H1 (cell line): ENCODE data around the gene RHBDF1. TPM values are rescaled to one million over a fixed set of nuclear protein-coding genes. Genes with fewer than 3 reads are reported as not detected.

ENCODE experiments used
- CTCF ChIA-PET: fragments of 300-600 bp; sonication (Branson Sonifier 250); formaldehyde crosslinking; loops from one replicate; lab custom pipeline; 2021; ENCODE audit not compliant: partially characterized antibody; lab: Charles Lee
- POLR2A ChIA-PET: fragments of 300-600 bp; sonication (Branson Sonifier 250); formaldehyde crosslinking; loops from one replicate; lab custom pipeline; 2021; ENCODE audit warnings: inconsistent platforms; ENCODE audit not compliant: partially characterized antibody; lab: Charles Lee
- DNase-seq, 2 experiments: peaks; one replicate each; pipeline versions ENCODE4 v3.0.0 to v3.0.0-alpha.2; 2010 to 2022; ENCODE audit warnings: low spot score in 2 of 2, low read depth in 1 of 2, mixed read lengths in 1 of 2
- FAIRE-seq: peaks from 2 replicates; lab custom pipeline; 2011; peaks lifted over from hg19 to GRCh38; lab: Jason Lieb, UNC
- H2AFZ ChIP-seq: 2 replicates; pipeline ENCODE4 v1.8.1; 2012; ENCODE audit warnings: low read length, inconsistent platforms
- H2AK5ac ChIP-seq: 2 replicates; pipeline ENCODE4 v1.6.1; 2013; ENCODE audit warnings: low read depth, low read length
- H2BK120ac ChIP-seq: replicated peaks from 2 replicates; pipeline ENCODE3; 2013; ENCODE audit warnings: low read depth, low read length, inconsistent platforms
- H2BK12ac ChIP-seq: 2 replicates; pipeline ENCODE4 v1.6.1; 2013; ENCODE audit warnings: low read depth, low read length
- H2BK15ac ChIP-seq: 2 replicates; pipeline ENCODE4 v1.6.1; 2013; ENCODE audit warnings: low read length
- H2BK20ac ChIP-seq: 2 replicates; pipeline ENCODE4 v1.6.1; 2013; ENCODE audit warnings: low read length
- H2BK5ac ChIP-seq: 2 replicates; pipeline ENCODE4 v1.6.1; 2013; ENCODE audit warnings: low read depth, low read length
- H3K14ac ChIP-seq: 2 replicates; pipeline ENCODE4 v1.6.1; 2013; ENCODE audit warnings: inconsistent platforms; ENCODE audit not compliant: insufficient read length
- H3K18ac ChIP-seq: 2 replicates; pipeline ENCODE4 v1.6.1; 2013; ENCODE audit warnings: low read length; ENCODE audit errors: extremely low read depth
- H3K23ac ChIP-seq: 2 replicates; pipeline ENCODE4 v1.6.1; 2013; ENCODE audit warnings: inconsistent platforms; ENCODE audit not compliant: insufficient read length
- H3K23me2 ChIP-seq: 2 replicates; pipeline ENCODE4 v1.6.1; 2013; ENCODE audit warnings: low read depth, low read length
- H3K27ac ChIP-seq: 2 replicates; pipeline ENCODE4 v1.6.1; 2011; ENCODE audit warnings: low read depth, low read length, inconsistent platforms
- H3K27me3 ChIP-seq, 4 experiments: replicated peaks in 1 of 4; 1 replicate in 1 of 4; 2 replicates in 3 of 4; pipeline versions ENCODE4 v1.6.1 to v1.8.1; 2011 to 2013; ENCODE audit warnings: low read length in 3 of 4, mild to moderate bottlenecking in 3 of 4, inconsistent platforms in 2 of 4, mixed read lengths in 2 of 4, moderate library complexity in 1 of 4; ENCODE audit not compliant: control insufficient read depth in 3 of 4, insufficient read depth in 3 of 4; ENCODE audit errors: extremely low read depth in 1 of 4
- H3K36me3 ChIP-seq, 4 experiments: 2 replicates each; pipeline versions ENCODE4 v1.6.1 to v1.8.1; 2011 to 2013; ENCODE audit warnings: mild to moderate bottlenecking in 4 of 4, low read length in 3 of 4, moderate library complexity in 2 of 4, control low read depth in 1 of 4, inconsistent platforms in 1 of 4; ENCODE audit not compliant: insufficient read depth in 4 of 4, control insufficient read depth in 2 of 4
- H3K4ac ChIP-seq: replicated peaks from 2 replicates; pipeline ENCODE3; 2013; ENCODE audit warnings: low read length, low read depth, mixed read lengths, inconsistent platforms; ENCODE audit not compliant: insufficient read length
- H3K4me1 ChIP-seq, 4 experiments: replicated peaks in 1 of 4; 1 replicate in 1 of 4; 2 replicates in 3 of 4; pipeline versions ENCODE4 v1.6.1 to v1.8.1; 2011 to 2013; ENCODE audit warnings: low read length in 3 of 4, inconsistent platforms in 2 of 4, mixed read lengths in 1 of 4; ENCODE audit not compliant: insufficient read depth in 4 of 4, control insufficient read depth in 3 of 4
- H3K4me2 ChIP-seq, 2 experiments: 2 replicates each; pipeline versions ENCODE4 v1.6.1 to v1.8.1; 2011 to 2013; ENCODE audit warnings: low read depth in 2 of 2, low read length in 2 of 2, control low read depth in 1 of 2, inconsistent platforms in 1 of 2, mild to moderate bottlenecking in 1 of 2; ENCODE audit not compliant: insufficient read depth in 1 of 2
- H3K4me3 ChIP-seq, 4 experiments: fragments of 200-600, 300-600 bp in 1 of 4; sonication (generic), shearing (Covaris generic), sonication (Bioruptor Twin) in 1 of 4; 2 replicates each; pipeline versions ENCODE4 v1.5.1 to v1.8.1; 2011 to 2016; ENCODE audit warnings: low read length in 4 of 4, low read depth in 3 of 4, control low read depth in 2 of 4, inconsistent platforms in 2 of 4, mild to moderate bottlenecking in 2 of 4, mixed read lengths in 1 of 4, moderate library complexity in 1 of 4; ENCODE audit not compliant: insufficient read depth in 2 of 4; ENCODE audit errors: extremely low read depth in 1 of 4
- H3K56ac ChIP-seq: replicated peaks from 2 replicates; pipeline ENCODE3; 2013; ENCODE audit warnings: low read depth, mild to moderate bottlenecking, mixed read lengths, low read length, inconsistent platforms; ENCODE audit not compliant: insufficient read length
- H3K79me1 ChIP-seq: 2 replicates; pipeline ENCODE4 v1.6.1; 2013; ENCODE audit warnings: low read depth, low read length, control low read depth
- H3K79me2 ChIP-seq, 2 experiments: 2 replicates each; pipeline versions ENCODE4 v1.6.1 to v1.8.1; 2012 to 2013; ENCODE audit warnings: low read length in 2 of 2, mild to moderate bottlenecking in 2 of 2, inconsistent platforms in 1 of 2; ENCODE audit not compliant: insufficient read depth in 2 of 2, control insufficient read depth in 1 of 2
- H3K9ac ChIP-seq, 4 experiments: replicated peaks in 1 of 4; 1 replicate in 1 of 4; 2 replicates in 3 of 4; pipeline versions ENCODE4 v1.6.1 to v1.8.1; 2011 to 2013; ENCODE audit warnings: low read depth in 3 of 4, low read length in 3 of 4, control low read depth in 2 of 4, mild to moderate bottlenecking in 2 of 4, moderate library complexity in 2 of 4, inconsistent platforms in 1 of 4; ENCODE audit errors: extremely low read depth in 1 of 4
- H3K9me3 ChIP-seq, 2 experiments: 2 replicates each; pipeline versions ENCODE4 v1.6.1 to v1.8.1; 2012 to 2013; ENCODE audit warnings: mild to moderate bottlenecking in 2 of 2, moderate library complexity in 2 of 2, control low read depth in 1 of 2, inconsistent platforms in 1 of 2, low read depth in 1 of 2, low read length in 1 of 2, mixed read lengths in 1 of 2; ENCODE audit not compliant: insufficient read depth in 2 of 2
- H4K20me1 ChIP-seq, 2 experiments: replicated peaks in 1 of 2; 2 replicates each; pipeline versions ENCODE3 to v1.8.1; 2011 to 2013; ENCODE audit warnings: inconsistent platforms in 2 of 2, low read length in 2 of 2, mild to moderate bottlenecking in 1 of 2; ENCODE audit not compliant: insufficient read depth in 2 of 2, control insufficient read depth in 1 of 2
- H4K5ac ChIP-seq: 2 replicates; pipeline ENCODE4 v1.6.1; 2013; ENCODE audit warnings: low read length, low read depth, mixed read lengths, inconsistent platforms; ENCODE audit not compliant: insufficient read length
- H4K8ac ChIP-seq: 2 replicates; pipeline ENCODE4 v1.8.0; 2013; ENCODE audit warnings: mild to moderate bottlenecking, moderate library complexity, low read length, inconsistent platforms; ENCODE audit not compliant: insufficient read depth; ENCODE audit errors: extremely low read depth
- H4K91ac ChIP-seq: replicated peaks from 2 replicates; pipeline ENCODE3; 2013; ENCODE audit warnings: low read length, mixed read lengths, inconsistent platforms; ENCODE audit not compliant: insufficient read length
- BCL11A ChIP-seq, 2 experiments: IDR thresholded peaks; one replicate each; pipeline ENCODE4 v1.6.1; 2011; ENCODE audit warnings: low read depth in 2 of 2, low read length in 2 of 2, mild to moderate bottlenecking in 2 of 2
- CBX5 ChIP-seq: fragments of 300-800, 300-1000 bp; sonication (generic); IDR thresholded peaks from 2 replicates; pipeline ENCODE4 v1.7.1; 2016; ENCODE audit warnings: antibody characterized with exemption, low read length, low read depth
- CHD2 ChIP-seq: IDR thresholded peaks from 2 replicates; pipeline ENCODE4 v1.6.1; 2012; ENCODE audit warnings: low read length, improper control_type of control experiment
- EP300 ChIP-seq, 2 experiments: IDR thresholded peaks; 1 replicate in 1 of 2; 2 replicates in 1 of 2; pipeline ENCODE4 v1.6.1; 2011 to 2012; ENCODE audit warnings: low read depth in 2 of 2, low read length in 2 of 2, mild to moderate bottlenecking in 2 of 2, borderline replicate concordance in 1 of 2, inconsistent platforms in 1 of 2, moderate library complexity in 1 of 2
- JUND ChIP-seq: IDR thresholded peaks from 2 replicates; pipeline ENCODE4 v1.6.1; 2011; ENCODE audit warnings: mild to moderate bottlenecking, improper control_type of control experiment, low read length
- MAFK ChIP-seq: IDR thresholded peaks from 2 replicates; pipeline ENCODE4 v1.6.1; 2012; ENCODE audit warnings: low read depth, mild to moderate bottlenecking, improper control_type of control experiment, low read length
- POLR2A ChIP-seq, 2 experiments: IDR thresholded peaks; 1 replicate in 1 of 2; 2 replicates in 1 of 2; pipeline ENCODE4 v1.6.1; 2011; ENCODE audit warnings: low read depth in 2 of 2, low read length in 2 of 2, mild to moderate bottlenecking in 2 of 2; ENCODE audit errors: control extremely low read depth in 1 of 2
- RFX5 ChIP-seq: IDR thresholded peaks from 2 replicates; pipeline ENCODE4 v1.6.1; 2011; ENCODE audit warnings: low read depth, low read length, improper control_type of control experiment, borderline replicate concordance
- SUZ12 ChIP-seq: fragments of 200-600 bp; sonication (generic); IDR thresholded peaks from 2 replicates; pipeline ENCODE4 v1.6.1; 2012; ENCODE audit warnings: mild to moderate bottlenecking, inconsistent platforms, low read length, moderate library complexity, mixed read lengths
- TBP ChIP-seq: IDR thresholded peaks from 2 replicates; pipeline ENCODE4 v1.6.1; 2011; ENCODE audit warnings: low read depth, low read length, improper control_type of control experiment
- WGBS, 2 experiments: shearing (Covaris generic) in 1 of 2; methylation state at CpG; one replicate each; pipeline versions ENCODE4 v1.1.6 to v1.1.7; 2013 to 2015; ENCODE audit warnings: low lambda C conversion rate in 2 of 2, mixed read lengths in 2 of 2, inconsistent platforms in 1 of 2, low coverage in 1 of 2, missing lambda C conversion rate in 1 of 2; ENCODE audit not compliant: insufficient replicate concordance in 2 of 2, insufficient coverage in 1 of 2, insufficient read length in 1 of 2; ENCODE audit errors: extremely low coverage in 1 of 2, missing lambda C conversion rate in 1 of 2; 5-methylcytosine and 5-hydroxymethylcytosine counted together
- polyA plus RNA-seq, 7 experiments: library from polyadenylated mRNA; depleted of rRNA in 3 of 7; stranded (reverse) in 5 of 7; unstranded in 2 of 7; fragments of >200 nt in 5 of 7; fragments of 200-250 nt in 2 of 7; gene quantifications; 1 replicate in 5 of 7; 2 replicates in 1 of 7; 4 replicates in 1 of 7; pipeline versions ENCODE4 v1.2.1 to v1.2.3, GENCODE V29; 2011 to 2013; ENCODE audit warnings: missing spikeins in 2 of 7, mixed read lengths in 2 of 7
- total RNA-seq: library from RNA; stranded (reverse); fragmentation: NEBNext Ultra II Directional; extraction: Animal tissue kit (Norgen Biotek cat#: 25700); gene quantifications from 2 replicates; pipeline ENCODE4 v1.2.1, GENCODE V29; 2021

RHBDF1 gene
- total and polyA plus RNA-seq, 2 of the 8 experiments (the other 6 are each of a cell fraction or from before 2014, with no cell fraction given): 37.4 to 51.6 TPM

DNA sequence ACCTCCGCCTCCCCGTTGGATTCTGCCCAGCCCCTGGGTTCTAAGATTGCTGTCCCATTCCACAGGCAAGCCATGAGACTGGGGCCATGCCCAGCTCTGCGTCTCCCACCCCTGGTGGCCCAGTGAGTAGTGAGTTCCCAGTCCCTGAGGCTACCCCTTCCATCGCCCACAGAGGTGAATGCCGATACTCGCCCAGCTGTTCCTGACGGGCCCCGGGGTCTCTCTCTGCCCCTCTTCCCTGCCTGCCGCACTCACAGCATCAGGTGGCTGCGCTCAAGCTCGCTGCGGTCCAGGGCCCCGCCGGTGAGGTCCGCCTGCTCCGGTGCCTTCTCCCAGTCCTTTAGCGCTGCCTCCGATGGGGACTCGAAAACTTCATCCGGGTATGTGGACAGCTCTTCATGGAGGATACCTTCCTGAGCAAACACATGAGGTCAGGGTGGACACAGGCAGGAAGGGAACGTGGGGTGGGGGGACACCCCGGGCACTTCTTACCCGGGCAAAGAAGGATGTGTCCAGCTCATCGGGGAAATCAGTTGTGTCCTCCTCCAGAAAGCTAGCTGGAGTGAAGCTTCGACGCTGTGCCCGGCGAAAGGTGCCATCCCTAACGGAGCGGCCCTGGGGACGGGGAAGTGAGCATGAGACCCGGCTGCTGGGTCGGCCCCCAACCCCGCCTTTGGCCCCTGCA, 10.0 kb downstream of the RHBDF1 start:
- H2AK5ac ChIP-seq: no peak overlapping the region
- H4K91ac ChIP-seq: no peak overlapping the region
- H3K4me2 ChIP-seq: no peak overlapping the region
- H4K5ac ChIP-seq: no peak overlapping the region
- H3K4me1 ChIP-seq: peaks cover 0 to 3% (median under 1%) of the 10 kb centered on the region in 4 experiments; a peak in 4 of 7 replicates
- H3K79me2 ChIP-seq: no peaks in the 10 kb centered on the region
- TF ChIP-seq TBP: no peak
- no peak for TF ChIP-seq CHD2
- TF ChIP-seq EP300 (IDR thresholded peaks at IDR 0.05; ENCODE audit: borderline replicate concordance in 1 of 2, low read depth in 2 of 2, low read length in 2 of 2): no peak
- TF ChIP-seq CBX5: no peak
- no peak for TF ChIP-seq RFX5
- TF ChIP-seq SUZ12: no peak
- no peak for TF ChIP-seq MAFK
- TF ChIP-seq POLR2A (IDR thresholded peaks at IDR 0.05; ENCODE audit: control extremely low read depth in 1 of 2, low read depth in 2 of 2, low read length in 2 of 2): no peak
- no peak for TF ChIP-seq JUND
- TF ChIP-seq BCL11A (IDR thresholded peaks at IDR 0.05; ENCODE audit: low read depth in 2 of 2, low read length in 2 of 2): no peak
- FAIRE-seq (no peak), DNase-seq (no peak)
- H3K9me3 ChIP-seq: no peaks in the 10 kb centered on the region
- H3K4ac ChIP-seq: no peak overlapping the region
- no peak overlapping the region for H3K4me3 ChIP-seq
- H3K9ac ChIP-seq: no peak overlapping the region
- peaks cover 13 to 27% of the 10 kb centered on the region in 2 experiments for H4K20me1 ChIP-seq
- H2BK20ac ChIP-seq: no peak overlapping the region
- H3K56ac ChIP-seq: no peak overlapping the region
- ChIA-PET CTCF (interaction anchor here (0.6 to 21.2 kb wide), 5 partner anchors 10 to 457 kb away, joined by 3 to 856 read pairs (median 3); partner anchors contain the start of genes MPG and RHBDF1), POLR2A (interaction anchor here (0.8 to 16.6 kb wide), 7 partner anchors 9 to 57 kb away, joined by 3 to 153 read pairs (median 4); partner anchors contain the start of genes POLR3K, RHBDF1 and SNRNP25)
- H3K14ac ChIP-seq: no peak overlapping the region
- no peaks in the 10 kb centered on the region for H3K79me1 ChIP-seq
- 94% methylated on average over 30 of the region's 34 CpGs; no CpG with 5 or more reads in 1 of the 2 experiments for WGBS, 2 experiments
- no peak overlapping the region for H3K27ac ChIP-seq
- H3K23ac ChIP-seq: no peak overlapping the region
- H3K18ac ChIP-seq: no peak overlapping the region
- no peak overlapping the region for H2BK5ac ChIP-seq
- H3K27me3 ChIP-seq: no peaks in the 10 kb centered on the region
- no peak overlapping the region for H4K8ac ChIP-seq
- no peak overlapping the region for H2BK120ac ChIP-seq
- H2BK15ac ChIP-seq: no peak overlapping the region
- H2AFZ ChIP-seq: no peak overlapping the region
- H3K23me2 ChIP-seq: no peaks in the 10 kb centered on the region; the same call in 1 of the 2 replicates
- no peak overlapping the region for H2BK12ac ChIP-seq
- H3K36me3 ChIP-seq: peaks cover 14 to 32% (median 25%) of the 10 kb centered on the region in 4 experiments
